ENCODE results near the gene AUTS2. TPM values are rescaled to one million over a fixed set of nuclear protein-coding genes. Genes with fewer than 3 reads are reported as not detected.
A peak's percentile ranks its signal among the peaks of the same experiment; 100 is the strongest.
"Not testable (repeated sequence)": the region's sequence is repeated elsewhere in the genome, so short reads cannot be mapped to it uniquely, and the experiment has no call there.

AUTS2 gene
- polyA plus RNA-seq, 1 donor (not counting 4 experiments of a cell fraction or from before 2014, with no cell fraction given), result 4.7 TPM

DNA sequence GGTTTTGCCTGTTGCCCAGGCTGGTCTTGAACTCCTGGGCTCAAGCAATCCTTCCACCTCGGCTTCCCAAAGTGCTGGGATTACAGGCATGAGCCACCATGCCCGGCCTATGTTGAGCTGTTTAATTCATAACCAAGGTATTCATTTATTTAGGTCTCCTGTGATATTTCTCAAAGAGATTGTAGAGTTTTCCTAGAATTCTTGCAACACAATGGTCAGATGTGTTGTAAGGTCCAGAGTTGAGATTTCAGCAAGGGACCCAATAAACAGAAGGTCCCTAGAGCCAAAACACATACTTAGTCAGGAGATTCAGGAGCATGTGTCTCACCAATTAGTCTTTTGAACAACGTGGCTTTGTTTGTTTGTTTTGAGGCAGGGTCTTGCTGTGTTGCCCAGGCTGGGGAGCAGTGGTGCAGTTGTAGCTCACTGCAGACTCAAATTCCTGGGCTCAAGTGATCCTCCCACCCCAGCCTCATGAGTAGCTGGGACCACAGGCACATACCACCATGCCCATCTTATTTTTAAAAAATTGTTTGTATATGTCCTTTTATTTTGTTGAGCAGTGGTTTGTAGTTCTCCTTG, 1212.4 kb downstream of the AUTS2 start:
- dilution Hi-C loops (cut with MboI; ENCODE audit: extremely low pct_ligation_motif_present, low sequenced_read_pairs), result no loop called here
- no peaks in the 10 kb centered on the region for H3K9me1 ChIP-seq (ENCODE audit: control insufficient read depth, extremely low read depth, insufficient read depth, low read length)
- no peak overlapping the region for H3K27ac ChIP-seq (ENCODE audit: control insufficient read depth, insufficient read depth, low read length)
- no peaks in the 10 kb centered on the region for H4K20me1 ChIP-seq (ENCODE audit: control insufficient read depth, extremely low read depth, insufficient read depth, low read length)
- FAIRE-seq (no peak), DNase-seq (ENCODE audit: low read depth, low spot score) (no peak)
- H3K9ac ChIP-seq (ENCODE audit: control insufficient read depth, extremely low read depth, insufficient read depth, low read length), result no peak overlapping the region
- no peaks in the 10 kb centered on the region for H3K9me3 ChIP-seq (ENCODE audit: control insufficient read depth, low read depth, low read length)
- H3K36me3 ChIP-seq (ENCODE audit: control insufficient read depth in 2 of 2, extremely low read depth in 1 of 2, insufficient read depth in 2 of 2, low read length in 2 of 2), result no peaks in the 10 kb centered on the region
- no peak overlapping the region for H3K4me3 ChIP-seq (ENCODE audit: control insufficient read depth in 2 of 3, extremely low read depth in 1 of 3, insufficient read depth in 2 of 3, low read depth in 1 of 3, low read length in 3 of 3)
- no peak overlapping the region for H3K4me2 ChIP-seq (ENCODE audit: control insufficient read depth, extremely low read depth, insufficient read depth, low read depth, low read length)
- no peaks in the 10 kb centered on the region for H3K79me2 ChIP-seq (ENCODE audit: control insufficient read depth, insufficient read depth, low read length)
- no peaks in the 10 kb centered on the region for H3K4me1 ChIP-seq (ENCODE audit: control insufficient read depth, extremely low read depth, insufficient read depth, low read length)
- no peak overlapping the region for H2AFZ ChIP-seq (ENCODE audit: control insufficient read depth, low read length)
- no peaks in the 10 kb centered on the region for H3K27me3 ChIP-seq (ENCODE audit: control insufficient read depth, extremely low read depth, insufficient read depth, low read length)
- TF ChIP-seq CTCF (optimal IDR thresholded peaks at IDR 0.05 in 1 of 3, IDR thresholded peaks at IDR 0.05 in 1 of 3, conservative IDR thresholded peaks at IDR 0.05 in 1 of 3; ENCODE audit: extremely low read depth in 1 of 3, insufficient read depth in 2 of 3, low read length in 3 of 3) (no peak), EZH2 (IDR thresholded peaks at IDR 0.05; ENCODE audit: low read length) (no peak)

DNA sequence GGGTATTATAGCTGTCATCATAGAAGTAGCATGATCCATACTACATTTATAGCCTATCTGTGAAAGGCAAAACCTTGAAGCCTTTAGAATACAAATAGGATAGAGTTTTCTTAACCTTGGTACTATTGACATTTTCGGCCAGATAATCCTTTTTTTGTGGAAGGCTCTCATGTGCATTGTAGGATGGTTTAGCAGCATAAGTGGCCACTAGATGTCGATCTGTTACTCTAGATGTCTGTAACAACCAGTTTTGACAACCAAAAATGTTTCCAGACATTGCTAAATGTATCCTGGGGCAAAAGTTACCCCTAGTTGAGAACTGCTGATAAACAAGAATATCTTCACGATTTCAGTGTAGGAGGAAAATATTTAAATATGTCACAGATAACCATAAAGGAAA, 1214.2 kb downstream of the AUTS2 start:
- no peak overlapping the region for H3K4me3 ChIP-seq (ENCODE audit: control insufficient read depth in 2 of 3, extremely low read depth in 1 of 3, insufficient read depth in 2 of 3, low read depth in 1 of 3, low read length in 3 of 3)
- H3K9ac ChIP-seq (ENCODE audit: control insufficient read depth, extremely low read depth, insufficient read depth, low read length), result no peak overlapping the region
- no peak overlapping the region for H2AFZ ChIP-seq (ENCODE audit: control insufficient read depth, low read length)
- no peaks in the 10 kb centered on the region for H4K20me1 ChIP-seq (ENCODE audit: control insufficient read depth, extremely low read depth, insufficient read depth, low read length)
- no peaks in the 10 kb centered on the region for H3K9me3 ChIP-seq (ENCODE audit: control insufficient read depth, low read depth, low read length)
- no peak for TF ChIP-seq EZH2 (IDR thresholded peaks at IDR 0.05; ENCODE audit: low read length)
- TF ChIP-seq CTCF (optimal IDR thresholded peaks at IDR 0.05 in 1 of 3, IDR thresholded peaks at IDR 0.05 in 1 of 3, conservative IDR thresholded peaks at IDR 0.05 in 1 of 3; ENCODE audit: extremely low read depth in 1 of 3, insufficient read depth in 2 of 3, low read length in 3 of 3), result peak in 2 of 3 experiments; percentile 6 to 44
- no peak overlapping the region for H3K27ac ChIP-seq (ENCODE audit: control insufficient read depth, insufficient read depth, low read length)
- no peaks in the 10 kb centered on the region for H3K36me3 ChIP-seq (ENCODE audit: control insufficient read depth in 2 of 2, extremely low read depth in 1 of 2, insufficient read depth in 2 of 2, low read length in 2 of 2)
- H3K9me1 ChIP-seq (ENCODE audit: control insufficient read depth, extremely low read depth, insufficient read depth, low read length), result no peaks in the 10 kb centered on the region
- no peaks in the 10 kb centered on the region for H3K4me1 ChIP-seq (ENCODE audit: control insufficient read depth, extremely low read depth, insufficient read depth, low read length)
- no peak overlapping the region for H3K4me2 ChIP-seq (ENCODE audit: control insufficient read depth, extremely low read depth, insufficient read depth, low read depth, low read length)
- H3K79me2 ChIP-seq (ENCODE audit: control insufficient read depth, insufficient read depth, low read length), result no peaks in the 10 kb centered on the region
- dilution Hi-C loops (cut with MboI; ENCODE audit: extremely low pct_ligation_motif_present, low sequenced_read_pairs), result no loop called here
- no peaks in the 10 kb centered on the region for H3K27me3 ChIP-seq (ENCODE audit: control insufficient read depth, extremely low read depth, insufficient read depth, low read length)
- FAIRE-seq, result no peak
- DNase-seq (ENCODE audit: low read depth, low spot score), result no peak

DNA sequence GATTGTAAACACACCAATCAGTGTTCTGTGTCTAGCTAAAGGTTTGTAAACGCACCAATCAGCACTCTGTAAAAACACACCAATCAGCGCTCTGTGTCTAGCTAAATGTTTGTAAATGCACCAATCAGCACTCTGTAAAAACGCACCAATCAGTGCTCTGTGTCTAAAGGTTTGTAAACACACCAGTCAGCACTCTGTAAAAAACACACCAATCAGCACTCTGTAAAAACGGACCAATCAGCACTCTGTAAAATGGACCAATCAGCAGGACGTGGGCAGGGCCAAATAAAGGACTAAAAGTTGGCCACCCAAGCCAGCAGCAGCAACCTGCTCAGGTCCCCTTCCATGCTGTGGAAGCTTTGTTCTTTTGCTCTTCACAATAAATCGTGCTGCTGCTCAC, 1224.2 kb downstream of the AUTS2 start:
- H3K4me1 ChIP-seq (ENCODE audit: control insufficient read depth, extremely low read depth, insufficient read depth, low read length); H3K9me1 ChIP-seq (ENCODE audit: control insufficient read depth, extremely low read depth, insufficient read depth, low read length); FAIRE-seq; H3K4me3 ChIP-seq (ENCODE audit: control insufficient read depth in 2 of 3, extremely low read depth in 1 of 3, insufficient read depth in 2 of 3, low read depth in 1 of 3, low read length in 3 of 3); H3K27ac ChIP-seq (ENCODE audit: control insufficient read depth, insufficient read depth, low read length); H3K9me3 ChIP-seq (ENCODE audit: control insufficient read depth, low read depth, low read length); DNase-seq (ENCODE audit: low read depth, low spot score); H3K79me2 ChIP-seq (ENCODE audit: control insufficient read depth, insufficient read depth, low read length); H3K9ac ChIP-seq (ENCODE audit: control insufficient read depth, extremely low read depth, insufficient read depth, low read length); H3K27me3 ChIP-seq (ENCODE audit: control insufficient read depth, extremely low read depth, insufficient read depth, low read length); H4K20me1 ChIP-seq (ENCODE audit: control insufficient read depth, extremely low read depth, insufficient read depth, low read length); H3K36me3 ChIP-seq (ENCODE audit: control insufficient read depth in 2 of 2, extremely low read depth in 1 of 2, insufficient read depth in 2 of 2, low read length in 2 of 2); H3K4me2 ChIP-seq (ENCODE audit: control insufficient read depth, extremely low read depth, insufficient read depth, low read depth, low read length); dilution Hi-C loops (cut with MboI; ENCODE audit: extremely low pct_ligation_motif_present, low sequenced_read_pairs); H2AFZ ChIP-seq (ENCODE audit: control insufficient read depth, low read length): not testable (repeated sequence)
